Mesenteric fat pad (tissue), 1 donor: ENCODE data around the gene HS1BP3. TPM values are rescaled to one million over a fixed set of nuclear protein-coding genes. Genes with fewer than 3 reads are reported as not detected.

Source experiments
- DNase-seq: peaks from one replicate; pipeline ENCODE4 v3.0.0-alpha.2; 2020; ENCODE audit warnings: low spot score
- total RNA-seq: library from RNA; stranded (reverse); fragmentation: NEBNext Ultra II Directional; extraction: Animal tissue kit (Norgen Biotek cat#: 25700); gene quantifications from one replicate; pipeline ENCODE4 v1.2.1, GENCODE V29; 2021
- donor health status: DM: yes; HTN: yes; CAD: no.

The HS1BP3 gene
- total RNA-seq, 1 donor from 2014 or later: 28.8 TPM

GRCh38 chr2:20572221-20572620 lies 78.7 kb downstream of the HS1BP3 start:
- DNase-seq: no peak

- no peak for DNase-seq
Observed at GRCh38 chr2:20571644-20572215, 79.2 kb downstream of the HS1BP3 start.

DNA sequence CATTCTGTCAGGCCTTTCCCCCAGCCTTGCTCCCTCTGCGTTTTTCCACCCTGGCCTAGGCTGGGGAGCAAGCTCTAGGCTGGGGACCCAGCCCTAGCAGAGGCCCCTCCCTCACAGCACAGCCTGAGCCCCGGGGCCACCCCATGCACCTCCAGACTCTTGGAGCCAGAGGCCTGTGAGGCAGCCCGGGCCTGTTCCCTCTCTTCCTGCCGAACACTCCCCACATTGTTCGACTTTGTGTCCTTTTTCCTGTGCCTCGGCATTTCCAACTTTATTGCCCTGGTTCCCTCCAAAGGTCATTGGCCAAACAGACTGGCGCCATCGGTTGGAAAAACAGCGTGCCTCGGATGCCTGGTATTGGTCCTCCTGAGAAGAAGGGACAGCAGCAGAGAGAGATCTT lies 79.7 kb downstream of the HS1BP3 start:
- no peak for DNase-seq

- no peak for DNase-seq
Observed at GRCh38 chr2:20570249-20570648, 80.6 kb downstream of the HS1BP3 start.

- no peak for DNase-seq
Observed at GRCh38 chr2:20569464-20570223, 81.3 kb downstream of the HS1BP3 start.

- DNase-seq: no peak
Observed at GRCh38 chr2:20568501-20569463, 82.1 kb downstream of the HS1BP3 start.

GRCh38 chr2:20567926-20568179 lies 83.0 kb downstream of the HS1BP3 start:
- no peak for DNase-seq

Other genes with a start within 250 kb of the HS1BP3 start
- 677 TPM for gene RHOB, start 204.0 kb downstream of the HS1BP3 start, total RNA-seq
- gene GDF7, start 16.0 kb upstream of the HS1BP3 start, total RNA-seq: 1.2 TPM
- 12.7 TPM for gene LDAH, start 172.0 kb upstream of the HS1BP3 start, total RNA-seq